Tibial nerve (tissue), 4 donors: ENCODE data around the gene BCAS3. TPM values are rescaled to one million over a fixed set of nuclear protein-coding genes. Genes with fewer than 3 reads are reported as not detected.

ENCODE experiments used
- DNase-seq, 2 donors: peaks; one replicate each; pipeline ENCODE4 v3.0.0-alpha.2; 2019; ENCODE audit warnings: low spot score in 2 of 2
- H3K27ac ChIP-seq, 4 donors: fragments of 200-600 bp; sonication (generic) in 3 of 4; one replicate each; pipeline ENCODE4 v1.5.1; 2017 to 2019; ENCODE audit warnings: mild to moderate bottlenecking in 1 of 4
- H3K27me3 ChIP-seq, 2 donors: fragments of 200-600 bp; sonication (generic) in 1 of 2; one replicate each; pipeline versions ENCODE4 v1.5.1 to v1.6.0; 2017 to 2019
- H3K36me3 ChIP-seq, 3 donors: fragments of 200-600 bp; sonication (generic); one replicate each; pipeline ENCODE4 v1.5.1; 2018 to 2019
- H3K4me1 ChIP-seq, 4 donors: fragments of 200-600 bp; sonication (generic) in 3 of 4; one replicate each; pipeline ENCODE4 v1.5.1; 2017 to 2019
- H3K4me3 ChIP-seq, 4 donors: fragments of 200-600 bp; sonication (generic) in 3 of 4; one replicate each; pipeline ENCODE4 v1.5.1; 2017 to 2019; ENCODE audit warnings: mild to moderate bottlenecking in 1 of 4, moderate library complexity in 1 of 4
- H3K9me3 ChIP-seq, 4 donors: fragments of 200-600 bp; sonication (generic) in 3 of 4; one replicate each; pipeline ENCODE4 v1.5.1; 2017 to 2019
- CTCF ChIP-seq, 5 experiments: fragments of 200-600 bp in 3 of 5; fragments of 450-650 bp in 2 of 5; sonication (generic) in 3 of 5; IDR thresholded peaks; one replicate each; pipeline ENCODE4 v1.5.1; 2016 to 2019; ENCODE audit warnings: antibody characterized with exemption in 5 of 5, mild to moderate bottlenecking in 3 of 5, moderate library complexity in 2 of 5
- EP300 ChIP-seq, 2 donors: sonication (generic); formaldehyde crosslinking; IDR thresholded peaks; one replicate each; pipeline ENCODE4 v1.6.1; 2017; ENCODE audit warnings: antibody characterized with exemption in 2 of 2, mild to moderate bottlenecking in 1 of 2
- POLR2A ChIP-seq, 2 donors: fragments of 450-650 bp; IDR thresholded peaks; one replicate each; pipeline ENCODE4 v1.6.1; 2017; ENCODE audit warnings: antibody characterized with exemption in 2 of 2, mild to moderate bottlenecking in 2 of 2, moderate library complexity in 2 of 2
- WGBS, 2 donors: methylation state at CpG; one replicate each; pipeline ENCODE4 v1.1.5; 2018; 5-methylcytosine and 5-hydroxymethylcytosine counted together
- total RNA-seq, 4 donors: library from RNA; depleted of rRNA; stranded (reverse); fragments of >200 nt; gene quantifications; one replicate each; pipeline ENCODE4 v1.1.0, GENCODE V29; 2016

BCAS3 gene
- total RNA-seq, 4 donors from 2014 or later = 26.4 to 48.1 (median 44.8) TPM

- WGBS, 2 donors = 88 to 93% methylated on average over 3 of the region's 3 CpGs
- no peaks in the 10 kb centered on the region for H3K27me3 ChIP-seq
- H3K4me1 ChIP-seq = no peaks in the 10 kb centered on the region
- H3K9me3 ChIP-seq = no peaks in the 10 kb centered on the region
- no peak overlapping the region for H3K27ac ChIP-seq
- peaks cover 0 to 65% (median 0%) of the 10 kb centered on the region in 3 donors for H3K36me3 ChIP-seq
- no peak for DNase-seq
- TF ChIP-seq POLR2A (IDR thresholded peaks at IDR 0.05) (no peak), EP300 (IDR thresholded peaks at IDR 0.05) (no peak)
- H3K4me3 ChIP-seq = no peak overlapping the region
Observed at GRCh38 chr17:60699090-60699489, 21.4 kb downstream of the BCAS3 start.

- Histone ChIP-seq H3K4me1 (no peaks in the 10 kb centered on the region), H3K27ac (no peak overlapping the region), H3K27me3 (no peaks in the 10 kb centered on the region), H3K36me3 (peaks cover 0 to 65% (median 0%) of the 10 kb centered on the region in 3 donors), H3K9me3 (no peaks in the 10 kb centered on the region), H3K4me3 (no peak overlapping the region)
- DNase-seq = no peak
- TF ChIP-seq EP300 (IDR thresholded peaks at IDR 0.05) (no peak), CTCF (IDR thresholded peaks at IDR 0.05) (no peak), POLR2A (IDR thresholded peaks at IDR 0.05) (no peak)
- WGBS, 2 donors = 63 to 77% methylated on average over 3 of the region's 3 CpGs
Observed at GRCh38 chr17:60704170-60704569, 26.5 kb downstream of the BCAS3 start.

- peaks cover 0 to 38% (median 0%) of the 10 kb centered on the region in 3 donors for H3K36me3 ChIP-seq
- H3K4me3 ChIP-seq = no peak overlapping the region
- DNase-seq = no peak
- peaks cover 0 to 6% (median 0%) of the 10 kb centered on the region in 4 donors for H3K4me1 ChIP-seq
- H3K27me3 ChIP-seq = no peaks in the 10 kb centered on the region
- no peak for TF ChIP-seq EP300 (IDR thresholded peaks at IDR 0.05)
- TF ChIP-seq POLR2A (IDR thresholded peaks at IDR 0.05) = no peak
- no peak for TF ChIP-seq CTCF (IDR thresholded peaks at IDR 0.05)
- H3K27ac ChIP-seq = no peak overlapping the region
- 75 to 81% methylated on average over 2 of the region's 2 CpGs for WGBS, 2 donors
- no peaks in the 10 kb centered on the region for H3K9me3 ChIP-seq
Observed at GRCh38 chr17:60712675-60713074, 35.0 kb downstream of the BCAS3 start.

GRCh38 chr17:60713608-60714007 is 36.0 kb downstream of the BCAS3 start:
- H3K27ac ChIP-seq = no peak overlapping the region
- H3K9me3 ChIP-seq = no peaks in the 10 kb centered on the region
- H3K4me1 ChIP-seq = peaks cover 0 to 6% (median 0%) of the 10 kb centered on the region in 4 donors
- H3K36me3 ChIP-seq = peaks cover 0 to 29% (median 0%) of the 10 kb centered on the region in 3 donors
- no peak overlapping the region for H3K4me3 ChIP-seq
- TF ChIP-seq CTCF (IDR thresholded peaks at IDR 0.05) = no peak
- TF ChIP-seq EP300 (IDR thresholded peaks at IDR 0.05) = no peak
- no peak for TF ChIP-seq POLR2A (IDR thresholded peaks at IDR 0.05)
- DNase-seq = no peak
- 95 to 97% methylated on average over 2 of the region's 2 CpGs for WGBS, 2 donors
- no peaks in the 10 kb centered on the region for H3K27me3 ChIP-seq

GRCh38 chr17:60716766-60717165 is 39.1 kb downstream of the BCAS3 start:
- H3K27ac ChIP-seq = no peak overlapping the region
- H3K4me1 ChIP-seq = peaks cover 0 to 14% (median 0%) of the 10 kb centered on the region in 4 donors
- H3K9me3 ChIP-seq = no peaks in the 10 kb centered on the region
- DNase-seq = no peak
- TF ChIP-seq CTCF (IDR thresholded peaks at IDR 0.05) = no peak
- no peak for TF ChIP-seq POLR2A (IDR thresholded peaks at IDR 0.05)
- no peak for TF ChIP-seq EP300 (IDR thresholded peaks at IDR 0.05)
- WGBS, 2 donors = 63 to 90% methylated on average over 1 of the region's 1 CpG
- H3K27me3 ChIP-seq = no peaks in the 10 kb centered on the region
- H3K36me3 ChIP-seq = peaks cover 0 to 11% (median 0%) of the 10 kb centered on the region in 3 donors
- no peak overlapping the region for H3K4me3 ChIP-seq

GRCh38 chr17:60717814-60718213 is 40.2 kb downstream of the BCAS3 start:
- no peaks in the 10 kb centered on the region for H3K9me3 ChIP-seq
- DNase-seq = no peak
- WGBS, 2 donors = 86 to 94% methylated on average over 9 of the region's 9 CpGs
- no peak overlapping the region for H3K27ac ChIP-seq
- H3K27me3 ChIP-seq = no peaks in the 10 kb centered on the region
- H3K4me1 ChIP-seq = peaks cover 0 to 14% (median 0%) of the 10 kb centered on the region in 4 donors
- peaks cover 0 to 11% (median 0%) of the 10 kb centered on the region in 3 donors for H3K36me3 ChIP-seq
- H3K4me3 ChIP-seq = no peak overlapping the region
- TF ChIP-seq CTCF (IDR thresholded peaks at IDR 0.05) = no peak
- TF ChIP-seq EP300 (IDR thresholded peaks at IDR 0.05) = no peak
- no peak for TF ChIP-seq POLR2A (IDR thresholded peaks at IDR 0.05)
